Activated CD8-positive, alpha-beta memory T cell treated with anti-CD3 and anti-CD28 coated beads for 48 hours (primary cell): ENCODE data around the gene CCN2.

Experiments used
- DNase-seq, 3 experiments: peaks; one replicate each; pipeline ENCODE4 v3.0.0-alpha.2; 2020; ENCODE audit warnings: low read depth in 2 of 3, low spot score in 2 of 3

Gene CCN2

DNA sequence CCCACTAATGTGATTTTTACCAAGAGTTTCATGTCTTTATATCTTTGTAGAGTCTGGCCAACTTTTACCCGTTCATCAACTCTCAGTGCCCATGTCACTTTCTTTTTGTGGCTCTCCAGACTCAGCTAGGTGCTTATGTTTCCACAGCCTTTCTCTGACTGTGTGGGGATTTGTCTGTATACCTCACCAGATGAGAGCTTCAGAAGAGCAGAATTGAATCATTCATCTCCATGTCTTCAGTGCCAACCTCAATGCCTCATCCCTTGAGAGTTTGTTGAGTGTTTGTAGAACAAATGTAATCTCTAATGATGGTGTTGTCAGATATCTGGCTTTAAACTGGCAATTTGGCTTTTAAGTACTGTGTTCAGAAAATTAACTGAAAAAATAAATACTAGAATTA lies 16.8 kb upstream of the CCN2 start:
- DNase-seq: no peak

DNA sequence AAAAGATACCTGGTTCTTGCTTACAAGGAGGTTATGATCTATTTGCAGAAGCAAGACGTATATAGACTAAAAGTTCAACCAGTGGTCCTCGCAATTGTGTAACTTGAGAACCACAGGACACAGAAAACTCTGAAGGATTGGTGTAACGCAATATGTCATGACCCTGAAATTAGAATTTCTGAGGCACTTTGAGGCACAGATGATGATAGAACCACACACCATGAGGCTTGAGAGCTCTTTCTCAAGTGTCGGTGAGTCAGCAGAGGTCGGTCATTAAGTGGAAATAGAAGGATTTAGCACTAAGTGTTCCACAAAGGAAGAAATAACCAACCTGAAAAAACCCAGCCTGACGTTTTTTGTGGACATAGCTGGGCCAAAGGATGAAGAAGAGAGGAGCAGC lies 15.3 kb upstream of the CCN2 start:
- DNase-seq: no peak

GRCh38 chr6:131963063-131963462 lies 11.9 kb upstream of the CCN2 start:
- no peak for DNase-seq

DNA sequence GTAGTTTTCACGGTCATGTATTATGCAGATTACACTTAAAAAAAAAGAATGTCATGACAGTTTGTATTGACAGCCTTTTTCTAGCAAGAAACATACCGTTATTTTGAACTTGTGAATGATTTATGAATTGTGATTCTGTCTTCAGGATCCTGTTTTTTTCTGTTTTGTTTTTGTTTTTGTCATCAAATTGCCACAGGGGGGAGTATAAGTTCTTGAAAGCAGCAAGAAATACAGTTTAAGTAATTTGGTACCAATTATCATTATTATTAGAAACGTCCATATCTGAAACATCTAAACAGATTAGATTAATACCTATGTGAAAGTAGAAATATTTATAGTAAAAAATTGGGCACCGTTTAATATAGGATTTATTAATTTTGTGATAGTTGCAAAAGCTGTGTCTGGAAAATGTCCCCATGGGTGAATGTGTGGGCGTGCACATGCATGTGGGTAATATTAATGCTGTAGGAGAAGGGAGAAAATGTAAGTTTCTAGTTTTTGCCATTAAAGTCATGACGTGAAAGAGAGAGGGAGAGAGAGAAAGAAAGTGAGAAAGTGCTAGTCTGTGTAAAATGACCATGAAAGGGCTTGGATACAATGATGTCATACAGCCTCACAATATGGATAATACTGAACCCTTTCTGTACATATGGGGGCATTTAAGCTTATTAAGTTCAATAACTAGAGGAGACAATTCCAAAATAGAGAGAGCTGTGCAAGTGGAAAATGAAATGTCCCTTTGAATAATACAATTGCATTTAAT lies 9.4 kb upstream of the CCN2 start:
- DNase-seq: no peak

DNA sequence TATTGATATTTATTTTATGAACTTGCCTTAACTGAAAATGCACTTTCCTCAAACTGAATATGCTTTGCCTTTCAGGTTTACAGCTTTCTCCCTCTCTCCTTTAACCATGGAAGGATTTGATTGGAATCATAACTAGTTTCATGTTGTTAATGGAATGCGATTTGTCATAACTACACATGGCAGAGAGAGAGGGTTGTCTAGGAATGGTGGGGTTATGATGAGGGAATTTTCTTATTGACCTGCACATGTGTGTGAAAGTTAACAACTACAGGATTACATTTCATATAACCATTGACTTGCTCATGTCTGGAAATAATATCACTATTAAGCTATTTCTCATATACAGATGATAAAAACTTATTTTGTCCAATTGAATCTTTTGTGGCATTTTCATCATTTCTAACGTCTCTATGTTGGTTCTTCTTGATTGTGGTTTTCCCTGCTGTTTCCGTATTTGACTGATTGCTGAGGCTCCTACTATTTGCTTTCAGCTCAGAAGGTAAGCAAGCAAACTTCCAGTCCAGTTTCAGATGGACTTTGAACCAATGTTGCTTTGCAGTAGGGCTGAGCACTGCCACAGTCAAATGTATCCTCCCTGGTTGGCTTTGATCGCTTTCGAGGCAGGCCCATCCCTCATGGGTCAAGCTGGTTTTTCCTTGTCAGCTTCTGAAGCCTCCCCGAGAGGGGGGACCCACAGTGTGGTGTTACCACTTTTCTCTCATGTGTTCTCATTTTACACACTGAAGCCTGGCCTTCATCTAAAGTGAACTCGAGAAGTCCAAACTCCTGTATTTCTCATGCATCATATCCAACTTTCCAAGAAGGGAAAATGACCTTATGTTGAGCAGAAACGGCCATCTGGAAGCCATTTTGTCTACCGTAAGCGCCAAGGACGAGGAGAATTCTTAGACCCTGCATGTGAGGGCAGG lies 7.6 kb upstream of the CCN2 start:
- no peak for DNase-seq

DNA sequence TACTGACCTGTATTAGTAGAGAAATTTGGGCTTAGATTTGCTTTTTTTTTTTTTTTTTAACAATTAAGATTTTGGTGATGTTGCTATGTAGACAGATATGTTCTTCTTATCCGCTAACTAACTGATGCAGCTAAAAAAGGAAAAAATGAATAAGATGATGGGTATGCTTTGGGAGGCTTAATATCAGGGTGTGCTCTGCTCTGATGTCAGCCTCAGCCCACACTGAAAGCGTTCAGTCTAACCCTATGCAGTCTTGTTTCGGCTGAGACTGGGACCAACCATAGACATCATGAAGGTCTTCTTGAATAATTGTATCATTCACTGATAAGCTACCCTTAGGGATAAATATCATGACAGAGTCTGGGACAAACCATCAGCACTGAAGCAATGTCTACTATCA lies 6.9 kb upstream of the CCN2 start:
- DNase-seq: no peak

GRCh38 chr6:131955876-131956275 lies 4.7 kb upstream of the CCN2 start:
- no peak for DNase-seq

- DNase-seq: no peak
These were observed 4.0 kb upstream of the CCN2 start for GRCh38 chr6:131955192-131955591.

DNA sequence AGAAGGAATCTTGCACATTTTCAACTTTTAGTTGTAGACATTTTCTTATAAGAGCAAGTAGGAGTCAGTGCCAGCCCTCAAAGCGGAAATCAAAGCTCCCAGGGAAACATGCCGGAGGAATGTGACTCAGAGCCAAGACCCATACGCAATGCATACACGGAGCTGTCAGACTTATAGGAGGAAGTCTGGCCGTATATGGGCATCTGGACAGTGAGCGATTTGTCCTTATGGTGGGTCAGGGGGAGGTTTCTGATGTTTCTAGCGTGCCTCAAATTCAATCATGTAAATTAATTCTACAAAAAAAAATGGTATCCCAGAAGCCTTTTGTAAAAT lies 3.6 kb upstream of the CCN2 start:
- DNase-seq: no peak

GRCh38 chr6:131954059-131954774 lies 3.0 kb upstream of the CCN2 start:
- DNase-seq: no peak

GRCh38 chr6:131952886-131953509 lies 1.8 kb upstream of the CCN2 start:
- DNase-seq: no peak

GRCh38 chr6:131951576-131952230 lies 531 bp upstream of the CCN2 start:
- DNase-seq: no peak

DNA sequence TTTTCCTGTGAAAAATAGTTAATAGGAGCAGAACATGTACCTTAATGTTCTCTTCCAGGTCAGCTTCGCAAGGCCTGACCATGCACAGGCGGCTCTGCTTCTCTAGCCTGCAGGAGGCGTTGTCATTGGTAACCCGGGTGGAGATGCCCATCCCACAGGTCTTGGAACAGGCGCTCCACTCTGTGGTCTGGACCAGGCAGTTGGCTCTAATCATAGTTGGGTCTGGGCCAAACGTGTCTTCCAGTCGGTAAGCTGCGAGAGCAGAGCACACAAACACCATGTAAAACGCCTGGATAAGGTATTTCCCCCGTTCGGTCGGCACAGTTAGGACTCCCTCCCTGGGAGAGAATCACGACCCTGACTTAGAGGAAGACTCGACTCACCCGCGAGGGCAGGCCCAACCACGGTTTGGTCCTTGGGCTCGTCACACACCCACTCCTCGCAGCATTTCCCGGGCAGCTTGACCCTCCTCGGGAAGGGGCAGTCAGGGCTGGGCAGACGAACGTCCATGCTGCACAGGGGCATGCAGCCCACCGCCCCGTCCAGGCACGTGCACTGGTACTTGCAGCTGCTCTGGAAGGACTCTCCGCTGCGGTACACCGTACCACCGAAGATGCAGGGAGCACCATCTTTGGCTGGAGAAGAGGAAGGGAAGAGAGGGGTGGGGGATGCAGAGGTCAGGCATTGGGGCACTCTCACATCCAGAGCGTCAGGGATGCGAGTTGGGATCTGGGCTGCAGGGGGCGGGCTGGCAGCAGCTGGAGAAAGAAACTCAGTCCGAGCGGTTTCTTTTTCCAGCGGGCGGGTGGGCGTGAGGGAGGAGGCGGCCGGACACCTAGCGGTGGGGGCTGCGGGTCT lies 1.0 kb downstream of the CCN2 start:
- DNase-seq: no peak

GRCh38 chr6:131949620-131949908 lies 1.6 kb downstream of the CCN2 start:
- no peak for DNase-seq

DNA sequence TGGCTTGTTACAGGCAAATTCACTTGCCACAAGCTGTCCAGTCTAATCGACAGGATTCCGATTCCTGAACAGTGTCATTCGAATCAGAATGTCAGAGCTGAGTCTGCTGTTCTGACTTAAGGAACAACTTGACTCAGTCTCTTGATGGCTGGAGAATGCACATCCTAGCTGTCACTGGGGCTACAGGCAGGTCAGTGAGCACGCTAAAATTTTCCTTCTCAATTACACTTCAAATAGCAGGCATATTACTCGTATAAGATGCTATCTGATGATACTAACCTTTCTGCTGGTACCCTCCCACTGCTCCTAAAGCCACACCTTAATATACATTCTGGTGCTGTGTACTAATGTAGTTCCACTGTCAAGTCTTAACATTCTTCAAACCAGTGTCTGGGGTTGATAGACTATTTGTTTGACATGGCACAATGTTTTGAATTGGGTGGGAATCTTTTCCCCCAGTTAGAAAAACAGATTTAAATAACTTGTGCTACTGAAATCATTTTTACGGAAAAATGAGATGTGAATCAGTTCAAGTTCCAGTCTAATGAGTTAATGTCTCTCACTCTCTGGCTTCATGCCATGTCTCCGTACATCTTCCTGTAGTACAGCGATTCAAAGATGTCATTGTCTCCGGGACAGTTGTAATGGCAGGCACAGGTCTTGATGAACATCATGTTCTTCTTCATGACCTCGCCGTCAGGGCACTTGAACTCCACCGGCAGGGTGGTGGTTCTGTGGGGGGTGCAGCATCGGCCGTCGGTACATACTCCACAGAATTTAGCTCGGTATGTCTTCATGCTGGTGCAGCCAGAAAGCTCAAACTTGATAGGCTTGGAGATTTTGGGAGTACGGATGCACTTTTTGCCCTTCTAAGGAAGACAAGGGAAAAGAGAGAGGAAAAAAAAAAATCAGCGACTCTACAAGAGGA lies 2.2 kb downstream of the CCN2 start:
- no peak for DNase-seq

GRCh38 chr6:131947986-131948661 lies 3.0 kb downstream of the CCN2 start:
- DNase-seq: no peak

DNA sequence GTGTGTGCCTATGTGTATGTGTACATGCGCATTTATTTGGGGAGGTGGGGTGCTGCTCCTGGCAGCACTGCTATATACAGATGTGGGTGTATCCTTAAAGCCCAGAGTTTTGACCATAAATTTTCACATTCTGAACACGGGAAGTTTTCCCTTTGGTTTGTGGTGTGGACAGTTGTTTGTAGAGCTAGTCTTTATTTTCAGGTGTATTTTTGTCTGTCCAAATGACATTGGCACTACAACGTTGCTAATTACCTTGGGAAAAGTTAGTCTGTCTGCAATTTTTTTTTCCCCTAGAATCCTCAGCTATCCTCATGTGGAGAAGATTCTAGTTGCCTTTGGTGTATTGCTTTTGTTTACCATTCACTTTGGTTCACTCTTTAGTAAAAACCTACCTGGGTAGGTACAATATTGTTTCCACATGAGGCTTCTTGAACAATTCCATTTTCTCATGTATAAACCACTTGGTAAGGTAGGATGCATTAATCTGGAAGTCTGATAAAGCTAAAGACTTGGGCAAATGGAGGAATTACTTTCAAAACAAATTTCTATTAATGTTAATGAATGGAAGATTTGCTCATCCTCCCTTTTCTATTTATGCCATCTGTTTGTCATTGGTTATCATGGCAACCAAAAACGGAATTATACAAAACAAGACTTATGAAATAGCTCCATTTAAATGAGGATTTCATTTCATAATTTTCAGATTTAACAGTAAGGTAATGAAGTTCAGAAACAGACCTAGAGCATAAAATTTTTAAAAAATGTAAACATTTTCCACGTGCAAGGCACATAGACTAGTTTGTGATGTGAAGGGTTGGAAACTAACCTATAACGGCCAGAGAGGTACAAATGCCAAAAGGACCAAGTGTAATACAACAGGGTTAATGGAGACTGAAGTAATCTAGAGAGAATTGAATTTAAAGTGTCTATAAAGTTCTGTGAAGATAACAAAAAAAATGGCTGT lies 3.9 kb downstream of the CCN2 start:
- no peak for DNase-seq
